HL-60 (cell line): ENCODE measurements around the gene HCFC1.

Experiments used
- GABPA ChIP-seq: IDR thresholded peaks from 2 replicates; pipeline ENCODE4 v1.6.1; 2012; ENCODE audit warnings: low read depth
- POLR2AphosphoS5 ChIP-seq: IDR thresholded peaks from 2 replicates; pipeline ENCODE4 v1.6.1; 2012; ENCODE audit warnings: low read depth
- REST ChIP-seq: IDR thresholded peaks from 2 replicates; pipeline ENCODE4 v1.6.1; 2012; ENCODE audit warnings: low read depth; ENCODE audit not compliant: insufficient replicate concordance
- SPI1 ChIP-seq: IDR thresholded peaks from 2 replicates; pipeline ENCODE4 v1.6.1; 2012; ENCODE audit warnings: low read depth, mild to moderate bottlenecking, borderline replicate concordance
- TF ChIP-seq, protein P1 (sequence below): IDR thresholded peaks from one replicate; pipeline ENCODE4 v1.5.1; 2011; ENCODE audit warnings: low read length, control low read depth, inconsistent platforms; ENCODE audit not compliant: insufficient read depth

- TF ChIP-seq, protein P1, sequence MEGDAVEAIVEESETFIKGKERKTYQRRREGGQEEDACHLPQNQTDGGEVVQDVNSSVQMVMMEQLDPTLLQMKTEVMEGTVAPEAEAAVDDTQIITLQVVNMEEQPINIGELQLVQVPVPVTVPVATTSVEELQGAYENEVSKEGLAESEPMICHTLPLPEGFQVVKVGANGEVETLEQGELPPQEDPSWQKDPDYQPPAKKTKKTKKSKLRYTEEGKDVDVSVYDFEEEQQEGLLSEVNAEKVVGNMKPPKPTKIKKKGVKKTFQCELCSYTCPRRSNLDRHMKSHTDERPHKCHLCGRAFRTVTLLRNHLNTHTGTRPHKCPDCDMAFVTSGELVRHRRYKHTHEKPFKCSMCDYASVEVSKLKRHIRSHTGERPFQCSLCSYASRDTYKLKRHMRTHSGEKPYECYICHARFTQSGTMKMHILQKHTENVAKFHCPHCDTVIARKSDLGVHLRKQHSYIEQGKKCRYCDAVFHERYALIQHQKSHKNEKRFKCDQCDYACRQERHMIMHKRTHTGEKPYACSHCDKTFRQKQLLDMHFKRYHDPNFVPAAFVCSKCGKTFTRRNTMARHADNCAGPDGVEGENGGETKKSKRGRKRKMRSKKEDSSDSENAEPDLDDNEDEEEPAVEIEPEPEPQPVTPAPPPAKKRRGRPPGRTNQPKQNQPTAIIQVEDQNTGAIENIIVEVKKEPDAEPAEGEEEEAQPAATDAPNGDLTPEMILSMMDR: no peak
- TF ChIP-seq REST (no peak), POLR2AphosphoS5 (no peak), GABPA (no peak), SPI1 (no peak)
Measured at GRCh38 chrX:153922932-153923857, 48.4 kb downstream of the HCFC1 start.
